Caco-2 (cell line): ENCODE data around the gene CREB5. TPM values are rescaled to one million over a fixed set of nuclear protein-coding genes. Genes with fewer than 3 reads are reported as not detected.

Experiments used
- BruUV-seq: library from RNA; stranded (reverse); fragments of 400-500 nt; replicated peaks from 2 replicates; lab custom pipeline; 2021; lab: Mats Ljungman, UMichigan
- CTCF ChIA-PET: fragments of 300-600 bp; sonication (Branson Sonifier 250); formaldehyde crosslinking; loops from one replicate; lab custom pipeline; 2022; ENCODE audit warnings: antibody characterized with exemption; lab: Charles Lee
- POLR2A ChIA-PET: fragments of 300-600 bp; sonication (Branson Sonifier 250); formaldehyde crosslinking; loops from one replicate; lab custom pipeline; 2022; ENCODE audit warnings: antibody characterized with exemption; lab: Charles Lee
- DNase-seq, 2 experiments: peaks; one replicate each; pipeline versions ENCODE4 v3.0.0 to v3.0.0-alpha.2; 2020 to 2022
- H3K27me3 ChIP-seq: replicated peaks from 2 replicates; pipeline ENCODE4 v1.6.0; 2011; ENCODE audit warnings: low read length; ENCODE audit not compliant: control insufficient read depth, insufficient read depth
- H3K36me3 ChIP-seq: 2 replicates; pipeline ENCODE4 v1.5.1; 2011; ENCODE audit warnings: low read length; ENCODE audit not compliant: control insufficient read depth, insufficient read depth
- H3K4me1 ChIP-seq: fragments of 250-450 bp; sonication (Bioruptor Pico); 2 replicates; pipeline ENCODE4 v1.5.1; 2020; ENCODE audit warnings: mild to moderate bottlenecking
- H3K4me3 ChIP-seq: 2 replicates; pipeline ENCODE4 v1.5.1; 2011; ENCODE audit warnings: low read depth, mild to moderate bottlenecking, control low read depth, low read length
- H3K9me3 ChIP-seq: fragments of 250-450 bp; sonication (Bioruptor Pico); 2 replicates; pipeline ENCODE4 v1.5.1; 2020; ENCODE audit warnings: mild to moderate bottlenecking, moderate library complexity
- H3K27ac Mint-ChIP-seq: one replicate; pipeline ENCODE4 v1.8.0; 2022; ENCODE audit warnings: mixed read lengths; ENCODE audit not compliant: unreplicated experiment
- H3K27me3 Mint-ChIP-seq: one replicate; pipeline ENCODE4 v1.8.0; 2022; ENCODE audit warnings: mixed read lengths; ENCODE audit not compliant: insufficient read depth, unreplicated experiment
- H3K36me3 Mint-ChIP-seq: one replicate; pipeline ENCODE4 v1.8.0; 2022; ENCODE audit warnings: mild to moderate bottlenecking, mixed read lengths; ENCODE audit not compliant: insufficient read depth, unreplicated experiment
- H3K4me1 Mint-ChIP-seq: one replicate; pipeline ENCODE4 v1.8.0; 2022; ENCODE audit warnings: low read depth, mixed read lengths; ENCODE audit not compliant: unreplicated experiment
- H3K4me3 Mint-ChIP-seq: one replicate; pipeline ENCODE4 v1.8.0; 2022; ENCODE audit warnings: mild to moderate bottlenecking, moderate library complexity, mixed read lengths; ENCODE audit not compliant: unreplicated experiment
- H3K9me3 Mint-ChIP-seq: one replicate; pipeline ENCODE4 v1.8.0; 2022; ENCODE audit warnings: mixed read lengths; ENCODE audit not compliant: unreplicated experiment
- intact Hi-C: fragments of 100-400 bp; cut with micrococcal nuclease; formaldehyde crosslinking; loops from one replicate; pipeline ENCODE4 v1.10.0; 2022; ENCODE audit not compliant: unreplicated experiment
- total RNA-seq: library from RNA; stranded (reverse); gene quantifications from 2 replicates; pipeline ENCODE4 v1.2.3, GENCODE V29; 2022
- TF ChIP-seq, protein P1 (sequence below), 2 experiments: fragments of 200-600 bp in 1 of 2; IDR thresholded peaks; 1 replicate in 1 of 2; 2 replicates in 1 of 2; pipeline versions ENCODE4 v1.5.1 to v1.8.0; 2011 to 2022; ENCODE audit warnings: antibody characterized with exemption in 1 of 2, control low read depth in 1 of 2, inconsistent platforms in 1 of 2, low read depth in 1 of 2, low read length in 1 of 2, mild to moderate bottlenecking in 1 of 2, moderate library complexity in 1 of 2; ENCODE audit not compliant: insufficient read depth in 1 of 2, severe bottlenecking in 1 of 2, unreplicated experiment in 1 of 2

Gene CREB5
- total RNA-seq, 1 experiment from 2014 or later = 9.1 TPM

DNA sequence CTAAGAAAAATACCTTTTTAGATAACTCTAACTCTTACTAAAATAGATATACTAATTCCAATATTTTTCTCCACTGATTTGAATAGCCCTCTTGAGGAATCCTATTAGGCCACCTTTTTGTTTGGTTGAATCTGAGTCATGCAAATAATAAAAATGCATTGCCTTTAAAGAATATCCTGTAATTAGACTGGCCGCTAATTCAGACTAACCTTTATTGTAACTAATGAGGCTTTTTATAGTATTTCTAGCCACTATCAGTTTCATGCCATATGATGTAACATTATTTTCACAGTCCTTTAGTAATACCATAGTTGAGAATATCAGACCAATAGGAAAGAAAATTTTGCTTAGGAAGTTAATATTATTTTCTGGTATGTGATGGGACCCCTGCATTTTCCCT, 90.1 kb downstream of the CREB5 start:
- Histone ChIP-seq H3K9me3 (no peaks in the 10 kb centered on the region), H3K4me3 (no peak overlapping the region), H3K4me1 (no peaks in the 10 kb centered on the region), H3K36me3 (no peaks in the 10 kb centered on the region), H3K27me3 (no peaks in the 10 kb centered on the region)
- Mint-ChIP-seq H3K27me3 (no peaks in the 10 kb centered on the region), H3K27ac (no peak overlapping the region), H3K36me3 (no peaks in the 10 kb centered on the region), H3K9me3 (no peaks in the 10 kb centered on the region), H3K4me3 (no peak overlapping the region), H3K4me1 (no peaks in the 10 kb centered on the region)
- POLR2A ChIA-PET = no interaction called here
- no peak for DNase-seq
- TF ChIP-seq, protein P1, sequence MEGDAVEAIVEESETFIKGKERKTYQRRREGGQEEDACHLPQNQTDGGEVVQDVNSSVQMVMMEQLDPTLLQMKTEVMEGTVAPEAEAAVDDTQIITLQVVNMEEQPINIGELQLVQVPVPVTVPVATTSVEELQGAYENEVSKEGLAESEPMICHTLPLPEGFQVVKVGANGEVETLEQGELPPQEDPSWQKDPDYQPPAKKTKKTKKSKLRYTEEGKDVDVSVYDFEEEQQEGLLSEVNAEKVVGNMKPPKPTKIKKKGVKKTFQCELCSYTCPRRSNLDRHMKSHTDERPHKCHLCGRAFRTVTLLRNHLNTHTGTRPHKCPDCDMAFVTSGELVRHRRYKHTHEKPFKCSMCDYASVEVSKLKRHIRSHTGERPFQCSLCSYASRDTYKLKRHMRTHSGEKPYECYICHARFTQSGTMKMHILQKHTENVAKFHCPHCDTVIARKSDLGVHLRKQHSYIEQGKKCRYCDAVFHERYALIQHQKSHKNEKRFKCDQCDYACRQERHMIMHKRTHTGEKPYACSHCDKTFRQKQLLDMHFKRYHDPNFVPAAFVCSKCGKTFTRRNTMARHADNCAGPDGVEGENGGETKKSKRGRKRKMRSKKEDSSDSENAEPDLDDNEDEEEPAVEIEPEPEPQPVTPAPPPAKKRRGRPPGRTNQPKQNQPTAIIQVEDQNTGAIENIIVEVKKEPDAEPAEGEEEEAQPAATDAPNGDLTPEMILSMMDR (IDR thresholded peaks at IDR 0.05; ENCODE audit: insufficient read depth in 1 of 2, low read depth in 1 of 2, low read length in 1 of 2, severe bottlenecking in 1 of 2, unreplicated experiment in 1 of 2) = no peak
- CTCF ChIA-PET = no interaction called here
- intact Hi-C loops = no loop called here
- BruUV-seq = no TSS peak

DNA sequence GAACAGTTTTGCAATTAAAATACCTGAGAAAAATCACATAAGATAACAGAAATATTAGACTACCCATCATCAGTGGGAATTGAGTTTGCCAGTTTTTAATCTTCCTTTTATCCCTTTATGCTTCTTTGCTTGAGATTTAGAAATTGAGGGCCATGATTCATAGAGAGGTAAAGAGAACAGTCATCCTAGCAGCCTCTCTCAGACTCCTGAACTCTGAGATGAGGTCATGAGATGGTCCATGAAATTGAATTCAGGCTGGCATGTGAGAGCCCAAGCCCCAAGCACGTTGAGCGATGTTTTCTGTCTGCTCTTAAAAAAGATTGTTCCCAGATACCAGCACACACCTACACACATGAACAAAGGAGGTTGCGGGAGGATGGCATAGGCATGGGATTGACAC, 91.1 kb downstream of the CREB5 start:
- Histone ChIP-seq H3K4me1 (no peaks in the 10 kb centered on the region), H3K27me3 (no peaks in the 10 kb centered on the region), H3K36me3 (no peaks in the 10 kb centered on the region), H3K9me3 (no peaks in the 10 kb centered on the region), H3K4me3 (no peak overlapping the region)
- Mint-ChIP-seq H3K36me3 (no peaks in the 10 kb centered on the region), H3K4me3 (no peak overlapping the region), H3K27ac (no peak overlapping the region), H3K4me1 (no peaks in the 10 kb centered on the region), H3K27me3 (no peaks in the 10 kb centered on the region), H3K9me3 (no peaks in the 10 kb centered on the region)
- intact Hi-C loops = no loop called here
- ChIA-PET CTCF (no interaction called here), POLR2A (no interaction called here)
- TF ChIP-seq, protein P1 (IDR thresholded peaks at IDR 0.05; ENCODE audit: insufficient read depth in 1 of 2, low read depth in 1 of 2, low read length in 1 of 2, severe bottlenecking in 1 of 2, unreplicated experiment in 1 of 2) = no peak
- no peak for DNase-seq
- BruUV-seq = no TSS peak

DNA sequence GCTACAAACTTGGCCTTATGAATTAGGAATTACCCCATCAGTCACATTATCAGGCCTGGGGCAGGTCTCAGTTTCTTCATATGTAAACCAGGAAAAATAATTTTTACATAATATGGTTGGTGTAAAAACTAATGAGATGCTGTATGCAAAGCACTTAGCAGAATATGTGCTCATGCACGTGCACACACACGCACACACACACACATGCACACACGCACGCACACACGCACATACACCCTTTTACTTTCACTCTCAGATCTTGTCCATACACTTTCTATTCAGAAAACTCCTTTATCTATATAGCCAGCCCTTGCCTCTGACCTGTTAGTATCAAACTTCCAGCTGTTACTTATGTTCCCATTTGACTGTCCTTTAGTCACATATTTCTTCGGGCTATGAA, 92.7 kb downstream of the CREB5 start:
- H3K27ac Mint-ChIP-seq = no peak overlapping the region
- DNase-seq = no peak
- Histone ChIP-seq H3K9me3 (no peaks in the 10 kb centered on the region), H3K27me3 (no peaks in the 10 kb centered on the region), H3K4me3 (no peak overlapping the region), H3K4me1 (no peaks in the 10 kb centered on the region), H3K36me3 (no peaks in the 10 kb centered on the region)
- H3K36me3 Mint-ChIP-seq = no peaks in the 10 kb centered on the region
- intact Hi-C loops = no loop called here
- no peaks in the 10 kb centered on the region for H3K27me3 Mint-ChIP-seq
- BruUV-seq = no TSS peak
- TF ChIP-seq, protein P1 (IDR thresholded peaks at IDR 0.05; ENCODE audit: insufficient read depth in 1 of 2, low read depth in 1 of 2, low read length in 1 of 2, severe bottlenecking in 1 of 2, unreplicated experiment in 1 of 2) = no peak
- H3K4me1 Mint-ChIP-seq = no peaks in the 10 kb centered on the region
- no peak overlapping the region for H3K4me3 Mint-ChIP-seq
- ChIA-PET POLR2A (no interaction called here), CTCF (no interaction called here)
- H3K9me3 Mint-ChIP-seq = no peaks in the 10 kb centered on the region
